HG02852 (cell line): ENCODE data around the gene ENTPD1.
A peak's percentile ranks its signal among the peaks of the same experiment; 100 is the strongest.
"Not testable (repeated sequence)": the region's sequence is repeated elsewhere in the genome, so short reads cannot be mapped to it uniquely, and the experiment has no call there.

Source experiments
- ATAC-seq: cut with Tn5 transposase; IDR thresholded peaks from one replicate; pipeline ENCODE4 v1.9.1; 2021; ENCODE audit warnings: mild to moderate bottlenecking, moderate library complexity; ENCODE audit not compliant: unreplicated experiment

The ENTPD1 gene, protein sequence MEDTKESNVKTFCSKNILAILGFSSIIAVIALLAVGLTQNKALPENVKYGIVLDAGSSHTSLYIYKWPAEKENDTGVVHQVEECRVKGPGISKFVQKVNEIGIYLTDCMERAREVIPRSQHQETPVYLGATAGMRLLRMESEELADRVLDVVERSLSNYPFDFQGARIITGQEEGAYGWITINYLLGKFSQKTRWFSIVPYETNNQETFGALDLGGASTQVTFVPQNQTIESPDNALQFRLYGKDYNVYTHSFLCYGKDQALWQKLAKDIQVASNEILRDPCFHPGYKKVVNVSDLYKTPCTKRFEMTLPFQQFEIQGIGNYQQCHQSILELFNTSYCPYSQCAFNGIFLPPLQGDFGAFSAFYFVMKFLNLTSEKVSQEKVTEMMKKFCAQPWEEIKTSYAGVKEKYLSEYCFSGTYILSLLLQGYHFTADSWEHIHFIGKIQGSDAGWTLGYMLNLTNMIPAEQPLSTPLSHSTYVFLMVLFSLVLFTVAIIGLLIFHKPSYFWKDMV

DNA sequence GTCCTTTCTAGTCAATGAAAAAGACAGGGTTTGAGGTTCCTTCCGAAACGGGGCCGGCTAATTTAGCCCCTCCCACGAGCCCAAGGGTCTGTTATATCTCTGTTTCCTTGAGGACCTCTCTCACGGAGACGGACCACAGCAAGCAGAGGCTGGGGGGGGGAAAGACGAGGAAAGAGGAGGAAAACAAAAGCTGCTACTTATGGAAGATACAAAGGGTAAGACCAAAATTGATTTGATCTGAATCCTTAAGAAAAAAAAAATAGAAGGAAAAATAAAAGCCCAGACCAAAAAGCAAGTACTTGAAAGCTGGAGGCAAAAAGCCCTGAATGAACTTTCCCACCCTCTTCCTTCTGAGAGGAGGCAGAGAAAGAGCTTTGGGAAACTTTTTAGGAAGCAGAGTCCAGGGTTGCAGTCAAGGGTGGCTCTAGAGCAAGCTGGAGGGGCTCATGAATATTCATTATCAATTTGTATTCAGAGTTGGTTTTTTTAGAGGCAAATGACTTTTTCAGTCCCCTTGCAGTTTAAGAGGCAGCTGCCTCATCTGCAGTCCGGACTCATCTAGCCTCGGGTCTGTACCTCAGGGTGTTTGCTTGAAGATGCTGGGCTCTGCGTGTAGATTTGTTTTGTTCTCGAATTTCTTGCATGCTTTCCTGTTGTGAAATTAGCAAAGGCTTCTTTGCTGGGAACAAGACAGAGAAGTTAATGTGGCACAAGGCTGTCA, at the start of gene ENTPD1:
Gene ENTPD1, plus strand, starts transcription at position 123 of the 721 bp plus-strand sequence. Its CDS starts 77 bp downstream, at position 200.
- ATAC-seq, result no peak

DNA sequence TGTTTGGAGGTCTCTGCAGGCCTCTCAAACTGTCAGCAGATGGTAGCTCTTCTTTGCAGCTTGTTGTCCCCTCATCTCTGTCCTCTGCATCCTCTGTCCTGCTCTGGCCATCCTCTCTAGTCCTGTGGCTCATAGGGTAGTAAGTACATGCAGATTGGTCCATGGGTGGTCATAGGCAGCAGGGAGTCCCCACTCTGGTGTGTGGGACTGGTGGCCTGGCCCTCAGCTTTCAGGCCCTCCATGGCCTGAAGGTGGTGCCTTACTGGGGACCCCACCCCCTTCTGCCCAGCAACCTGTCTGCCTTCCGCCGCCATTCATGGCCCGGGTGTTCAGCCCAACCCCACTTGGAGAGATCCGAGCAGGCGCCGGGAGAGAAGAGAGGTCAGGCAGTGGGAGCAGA, 49.4 kb upstream of the ENTPD1 start:
- no peak for ATAC-seq

DNA sequence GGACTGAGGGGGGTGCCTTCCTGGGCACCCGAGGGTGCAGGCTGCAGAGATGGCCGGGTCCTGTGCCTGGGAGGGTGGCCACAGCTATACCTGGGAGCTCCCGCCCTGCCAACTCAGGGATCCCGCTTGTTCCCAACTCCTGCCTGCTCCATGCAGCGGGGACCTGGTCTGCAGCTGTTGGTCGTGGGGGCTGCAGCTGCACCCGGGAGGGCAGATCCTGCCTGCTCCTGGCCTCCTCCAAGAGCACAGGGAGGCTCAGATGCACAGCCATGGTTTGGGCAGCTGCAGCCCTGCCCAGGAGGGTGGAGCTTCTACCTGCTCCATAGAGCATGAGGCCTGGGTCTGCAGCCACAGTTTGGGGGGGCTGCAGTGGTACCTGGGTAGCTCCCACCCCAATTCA, 49.0 kb upstream of the ENTPD1 start:
- no peak for ATAC-seq

DNA sequence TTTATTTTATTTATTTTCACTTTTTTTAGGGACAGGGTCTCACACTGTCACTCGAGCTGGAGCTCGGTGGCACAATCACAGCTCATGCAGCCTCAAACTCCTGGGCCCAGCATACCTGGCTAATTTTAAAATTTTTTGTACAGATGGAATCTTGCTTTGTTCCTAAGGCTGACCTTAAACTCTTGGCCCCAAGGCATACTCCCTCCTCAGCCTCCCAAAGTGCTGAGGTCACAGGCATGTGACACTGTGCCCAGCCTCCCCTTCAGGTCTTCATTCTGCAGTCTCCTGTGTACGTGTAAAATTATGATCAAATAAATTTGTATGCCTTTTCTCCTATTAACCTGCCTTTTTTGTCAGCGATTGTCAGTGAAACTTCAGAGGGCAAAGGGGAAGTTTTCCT, 44.5 kb upstream of the ENTPD1 start:
- no peak for ATAC-seq

DNA sequence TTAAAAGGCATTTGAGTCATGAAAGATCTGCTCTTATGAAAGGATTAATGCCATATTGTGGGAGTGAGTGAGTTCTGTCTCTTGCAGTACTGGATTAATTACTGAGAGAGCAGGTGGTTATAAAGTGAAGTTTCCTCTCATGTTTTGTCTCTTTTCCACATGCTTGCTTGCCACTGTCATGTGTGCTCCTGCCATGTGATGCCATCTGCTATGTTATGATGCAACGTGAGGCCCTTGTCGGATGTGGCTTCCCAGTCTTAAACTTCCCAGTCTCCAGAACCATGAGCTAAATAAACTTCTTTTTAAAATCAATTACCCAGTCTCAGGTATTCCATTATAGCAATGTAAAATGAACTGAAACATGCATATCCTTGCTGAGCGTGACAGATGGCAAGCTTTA, 39.5 kb upstream of the ENTPD1 start:
- ATAC-seq, result no peak

DNA sequence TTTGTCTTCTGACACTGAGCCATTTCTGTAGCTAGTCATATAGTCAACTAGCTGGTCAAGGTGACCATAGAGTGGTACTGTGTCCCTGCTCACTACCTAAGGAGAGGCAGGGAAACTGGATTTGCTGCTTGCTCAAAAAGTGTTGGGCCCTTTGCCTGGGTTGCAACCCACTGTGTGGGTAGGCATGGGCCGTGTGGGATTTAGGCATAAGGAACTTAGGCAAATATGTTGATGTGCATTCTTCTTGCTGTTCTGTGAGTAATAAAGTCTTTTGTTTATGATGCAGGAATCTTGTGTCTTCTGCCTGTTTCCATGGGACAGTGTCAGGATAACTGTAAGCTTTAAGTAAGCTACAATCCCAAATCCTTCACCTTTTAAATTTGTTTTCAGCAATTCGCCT, 39.1 kb upstream of the ENTPD1 start:
- no peak for ATAC-seq

DNA sequence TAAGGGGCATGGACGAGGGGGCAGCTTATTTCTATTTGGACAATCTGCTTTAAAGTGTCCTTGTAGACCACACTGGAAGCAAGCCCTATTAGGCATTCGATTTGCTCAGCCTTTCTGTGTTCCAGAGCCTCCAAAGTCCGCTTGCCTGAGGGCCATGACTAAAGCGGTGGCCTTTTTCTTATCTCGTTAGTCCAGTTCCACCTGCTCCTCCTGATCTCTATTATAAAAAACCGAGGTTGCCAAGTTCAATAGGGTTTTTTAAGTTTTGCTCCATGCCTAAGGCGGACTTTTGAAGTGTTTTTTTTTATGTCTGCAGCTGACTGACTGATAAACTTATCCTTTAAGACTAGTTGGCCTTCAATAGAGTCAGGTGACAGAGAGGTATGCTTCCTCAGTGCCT, 35.2 kb upstream of the ENTPD1 start:
- ATAC-seq, result not testable (repeated sequence)

DNA sequence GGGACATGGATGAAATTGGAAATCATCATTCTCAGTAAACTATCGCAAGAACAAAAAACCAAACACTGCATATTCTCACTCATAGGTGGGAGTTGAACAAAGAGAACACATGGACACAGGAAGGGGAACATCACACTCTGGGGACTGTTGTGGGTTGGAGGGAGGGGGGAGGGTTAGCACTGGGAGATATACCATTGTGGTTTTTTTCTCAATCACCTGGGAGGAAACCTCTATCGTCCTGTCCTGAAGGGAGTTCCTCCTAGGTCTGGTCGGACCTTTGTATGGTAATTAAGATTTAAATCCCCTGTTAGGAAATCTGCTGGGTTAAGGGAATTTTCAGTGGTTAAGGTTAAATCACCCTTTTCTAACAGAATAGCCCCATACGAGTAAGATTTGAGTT, 33.5 kb upstream of the ENTPD1 start:
- not testable (repeated sequence) for ATAC-seq

DNA sequence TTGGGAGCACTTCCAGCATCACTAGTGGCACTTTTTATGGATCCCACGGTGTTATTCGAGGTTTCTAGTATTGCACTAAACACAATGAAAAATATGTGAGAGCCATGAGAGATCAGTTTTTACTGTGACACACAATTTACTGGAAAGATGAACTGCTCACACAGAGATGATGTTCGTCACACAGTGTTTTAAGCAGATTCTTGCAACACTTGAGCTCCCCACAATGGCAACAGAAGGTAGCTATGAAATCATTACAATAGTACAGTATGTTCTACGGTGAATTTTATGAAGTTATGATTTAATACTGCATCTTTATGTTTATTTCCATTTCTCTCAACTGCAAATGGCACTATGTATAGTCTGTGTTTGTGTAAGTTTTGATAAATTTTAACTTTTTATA, 27.4 kb upstream of the ENTPD1 start:
- ATAC-seq, result no peak

DNA sequence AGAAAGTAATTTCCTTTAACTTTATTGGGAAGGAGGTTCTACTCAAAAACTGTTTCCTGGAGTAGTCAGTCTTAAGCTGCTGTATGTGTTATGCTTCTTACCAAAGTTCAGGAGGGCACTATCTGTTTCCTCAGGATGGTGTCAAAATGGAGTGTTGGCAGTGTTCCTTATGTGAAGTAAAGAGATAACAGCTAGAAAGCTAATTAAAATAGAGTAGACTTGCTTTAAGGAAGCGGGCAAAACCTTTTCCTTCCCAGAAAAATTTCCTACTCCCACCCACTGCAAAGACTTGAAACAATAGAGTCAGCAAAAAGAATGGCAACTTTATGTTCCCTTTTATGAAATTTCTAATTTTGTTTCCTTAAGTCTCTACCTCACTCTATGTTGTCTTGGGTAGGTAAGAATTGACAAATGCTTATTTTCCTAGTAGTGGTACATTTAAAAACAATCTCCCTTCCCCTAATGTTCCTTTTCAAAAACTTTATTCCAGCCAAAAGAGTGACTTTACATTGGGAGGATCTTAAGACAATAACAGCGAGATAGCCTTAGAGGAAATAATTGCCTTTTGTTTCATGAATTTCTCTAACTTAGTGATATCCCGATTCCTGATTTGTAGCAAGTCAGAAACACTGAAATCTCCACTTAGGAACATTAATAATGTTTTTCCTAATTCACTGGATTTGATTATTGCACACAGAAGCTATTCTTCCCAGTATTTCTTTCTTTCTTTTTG, 26.5 kb upstream of the ENTPD1 start:
- no peak for ATAC-seq

DNA sequence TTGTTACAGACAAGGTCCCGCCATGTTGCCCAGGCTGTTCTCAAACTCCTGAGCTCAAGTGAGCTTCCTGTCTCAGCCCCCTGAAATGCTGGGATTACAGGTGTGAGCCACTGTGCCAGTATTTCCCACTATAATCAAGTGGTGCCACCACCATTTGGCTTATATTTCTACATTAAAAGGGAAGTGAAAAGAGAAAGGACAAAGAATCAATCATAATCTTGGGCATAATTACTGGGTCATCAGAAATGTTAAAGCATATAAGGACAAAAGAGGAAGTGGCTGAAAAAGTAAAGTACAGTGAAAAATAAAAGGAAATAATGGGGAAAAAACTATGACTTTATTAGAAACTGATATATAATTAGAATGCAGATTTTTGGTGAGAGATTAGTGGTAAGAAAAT, 25.7 kb upstream of the ENTPD1 start:
- ATAC-seq, result no peak

DNA sequence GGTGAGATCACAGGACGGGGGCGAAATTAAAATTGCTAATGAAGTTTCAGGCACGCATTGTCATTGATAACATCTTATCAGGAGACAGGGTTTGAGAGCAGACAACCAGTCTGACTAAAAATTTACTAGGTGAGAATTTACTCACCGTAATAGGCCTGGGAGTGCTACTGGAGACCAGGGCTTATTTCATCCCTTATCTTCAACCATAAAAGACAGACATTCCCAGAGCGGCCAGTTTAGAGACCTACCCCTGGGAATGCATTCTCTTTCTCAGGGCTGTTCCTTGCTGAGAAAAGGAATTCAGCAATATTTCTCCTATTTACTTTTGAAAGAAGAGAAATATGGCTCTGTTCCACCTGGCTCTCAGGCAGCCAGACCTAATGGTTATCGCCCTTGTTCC, 23.1 kb upstream of the ENTPD1 start:
- not testable (repeated sequence) for ATAC-seq

DNA sequence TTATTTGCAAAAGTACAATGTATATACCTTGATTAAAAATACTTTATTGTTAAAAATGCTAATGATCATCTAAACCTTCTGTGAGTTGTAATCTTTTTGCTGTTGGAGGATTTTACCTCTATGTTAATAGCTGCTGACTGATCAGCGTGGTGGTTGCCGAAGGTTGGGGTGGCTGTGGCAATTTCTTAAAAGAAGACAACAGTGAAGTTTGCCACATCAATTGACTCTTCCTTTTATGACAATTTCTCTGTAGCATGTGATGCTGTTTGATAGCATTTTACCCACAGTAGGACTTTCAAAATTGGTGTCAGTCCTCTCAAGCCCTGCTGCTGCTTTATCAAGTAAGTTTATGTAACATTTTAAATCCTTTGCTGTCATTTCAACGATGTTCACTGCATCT, 16.9 kb upstream of the ENTPD1 start:
- no peak for ATAC-seq

DNA sequence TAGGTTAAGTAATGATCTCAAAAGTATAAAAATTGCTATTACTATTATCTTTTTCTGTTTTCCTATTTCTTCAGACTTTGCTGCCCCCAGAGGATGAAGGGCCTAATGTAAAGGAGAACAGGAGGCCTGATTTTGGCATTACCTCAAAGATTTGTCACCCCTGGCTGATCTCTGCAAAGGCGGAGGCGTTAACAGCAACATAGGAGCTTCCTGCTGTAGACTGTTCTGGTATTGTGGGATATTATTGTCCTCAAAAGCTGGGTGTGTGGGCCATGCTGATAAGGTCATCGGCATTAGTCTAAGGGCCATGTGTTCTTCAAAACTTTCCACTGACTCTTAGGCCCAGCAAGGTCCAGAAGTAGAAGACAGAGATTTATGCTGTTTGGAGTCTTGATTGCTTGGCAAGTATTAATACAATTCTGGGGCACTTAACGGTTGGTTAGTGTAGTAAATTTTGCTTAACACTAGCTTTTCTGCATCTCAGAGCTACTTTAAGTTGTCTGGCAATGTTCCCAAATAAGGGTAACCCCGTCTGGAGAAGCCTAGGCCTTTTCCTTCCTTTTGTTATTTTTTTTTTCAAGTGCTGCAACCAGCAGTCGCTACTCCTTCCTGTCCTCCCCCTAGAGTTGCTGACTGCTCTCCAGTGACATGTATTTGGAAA, 14.0 kb upstream of the ENTPD1 start:
- peak; percentile 80 for ATAC-seq

DNA sequence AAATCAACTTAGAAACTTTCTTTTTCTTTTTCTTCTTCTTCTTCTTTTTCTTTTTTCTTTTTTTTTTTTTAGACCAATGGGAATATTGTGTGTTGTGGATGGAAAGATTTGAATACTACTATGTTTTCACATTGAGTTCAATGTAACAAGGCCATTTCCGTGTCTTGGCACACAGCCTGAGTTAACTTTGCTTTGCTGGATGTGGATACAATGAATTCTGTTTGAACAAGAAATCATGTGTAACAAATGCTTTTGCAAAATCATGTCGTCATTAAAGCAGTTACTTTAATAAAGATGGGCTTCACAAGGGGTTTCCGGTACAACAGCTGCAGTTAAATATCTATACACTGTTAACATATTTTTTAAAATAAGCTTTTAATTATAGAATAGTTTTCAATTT, 13.5 kb upstream of the ENTPD1 start:
- ATAC-seq, result peak; percentile 23

DNA sequence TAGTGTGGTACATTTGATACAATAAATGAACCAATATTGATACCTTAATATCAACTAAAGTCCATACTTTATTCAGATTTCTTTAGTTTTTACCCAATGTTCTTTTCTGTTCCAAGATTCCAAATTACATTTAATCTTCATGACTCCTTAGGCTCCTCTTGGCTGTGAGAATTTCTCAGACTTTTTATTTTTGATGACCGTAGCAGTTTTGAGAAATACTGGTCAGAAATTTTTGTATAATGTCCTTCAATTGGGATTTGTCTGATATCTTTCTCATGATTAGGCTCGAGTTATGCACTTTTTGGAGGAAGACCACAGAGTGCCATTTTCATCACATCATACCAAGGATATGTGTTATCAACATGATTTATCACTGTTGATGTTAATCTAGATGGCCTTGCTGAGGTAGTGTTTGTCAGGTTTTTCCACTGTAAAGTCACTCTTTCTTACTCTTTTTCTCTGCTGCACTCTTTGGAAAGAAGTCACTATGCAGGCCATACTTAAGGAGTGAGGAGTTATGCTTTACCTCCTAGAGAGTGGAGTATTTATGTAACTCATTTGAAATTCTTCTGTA, 12.9 kb upstream of the ENTPD1 start:
- ATAC-seq, result no peak

DNA sequence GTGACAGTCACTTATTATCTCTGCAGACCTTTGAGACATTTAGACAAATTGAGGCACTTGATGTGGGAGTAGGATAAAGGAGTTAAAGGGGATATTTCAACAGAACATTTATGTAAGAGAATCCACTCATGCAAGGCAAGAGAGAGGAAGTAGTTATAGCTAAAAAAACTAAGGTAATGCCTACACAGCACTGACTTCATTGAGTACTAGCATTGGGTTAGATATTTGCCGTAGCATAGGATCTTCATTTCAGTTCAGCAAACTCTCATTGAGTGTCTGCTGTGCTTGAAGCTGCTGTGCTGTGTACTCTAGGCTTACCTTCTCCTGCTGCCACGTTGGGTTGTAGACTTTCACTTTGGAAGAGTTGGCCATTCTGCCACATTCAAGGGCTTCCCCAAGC, 10.5 kb upstream of the ENTPD1 start:
- no peak for ATAC-seq

DNA sequence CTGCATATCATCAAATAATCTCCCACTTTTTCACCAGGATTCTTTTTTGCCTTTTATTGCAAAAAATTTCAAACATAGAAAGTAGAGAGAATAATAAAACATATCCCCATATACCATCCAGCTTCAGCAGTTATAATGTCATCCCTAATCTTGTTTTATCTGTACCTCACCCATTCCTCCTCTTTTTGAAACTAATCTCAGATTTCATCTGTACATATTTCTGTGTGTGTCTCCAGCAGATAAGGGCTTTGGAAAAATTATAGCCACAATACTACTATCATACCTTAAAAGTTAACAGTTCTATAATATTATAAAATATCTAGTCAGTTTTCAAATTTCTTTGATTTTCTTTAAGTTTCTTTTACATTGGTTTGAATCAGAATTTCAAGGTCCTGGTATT, 7.6 kb upstream of the ENTPD1 start:
- ATAC-seq, result no peak

DNA sequence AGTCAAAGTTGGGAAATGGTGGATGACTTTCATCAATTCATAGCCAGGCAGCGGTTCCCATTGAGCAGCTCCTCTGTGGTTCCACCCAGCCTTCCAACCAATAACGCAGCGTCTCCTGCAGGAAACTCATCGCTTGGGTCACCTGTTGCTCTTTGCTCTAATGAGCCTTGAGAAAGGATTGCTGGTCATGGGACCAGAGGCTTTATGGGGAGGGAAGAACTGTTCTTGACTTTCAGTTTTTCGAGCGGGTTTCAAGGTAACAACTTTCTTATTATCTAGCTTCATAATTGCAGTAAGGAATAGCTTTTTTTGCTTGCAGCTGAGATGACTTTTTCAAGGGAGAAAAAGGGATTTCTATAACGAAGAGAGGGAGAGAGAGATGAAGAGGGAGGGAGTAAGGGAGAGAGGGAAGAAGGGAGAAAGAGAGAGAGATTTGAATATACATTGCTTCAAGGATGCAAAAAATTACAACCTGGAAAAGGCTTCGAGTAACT, 405 bp upstream of the ENTPD1 start:
- peak; percentile 52 for ATAC-seq
